ENCODE data around the gene TERT.
"Not testable (repeated sequence)": the region's sequence is repeated elsewhere in the genome, so short reads cannot be mapped to it uniquely, and the experiment has no call there.

TERT gene

GRCh38 chr5:1270933-1271914 is 23.6 kb downstream of the TERT start:
- DNase-seq: no peak
- H3K27ac ChIP-seq (ENCODE audit: insufficient read depth, low read length, poor library complexity, severe bottlenecking): no peak overlapping the region
- H3K27me3 ChIP-seq (replicated peaks; ENCODE audit: control insufficient read depth, insufficient read depth, low read length, poor library complexity, severe bottlenecking): no peaks in the 10 kb centered on the region
- H3K4me1 ChIP-seq (ENCODE audit: control insufficient read depth, insufficient read depth, low read length, poor library complexity, severe bottlenecking): peaks cover 9% of the 10 kb centered on the region
- H3K9me3 ChIP-seq (ENCODE audit: control insufficient read depth, low read length): no peaks in the 10 kb centered on the region
- no peak overlapping the region for H3K4me3 ChIP-seq (ENCODE audit: insufficient read depth, low read depth, low read length, poor library complexity, severe bottlenecking)
- no peaks in the 10 kb centered on the region for H3K36me3 ChIP-seq (ENCODE audit: control insufficient read depth, insufficient read depth, low read length)

DNA sequence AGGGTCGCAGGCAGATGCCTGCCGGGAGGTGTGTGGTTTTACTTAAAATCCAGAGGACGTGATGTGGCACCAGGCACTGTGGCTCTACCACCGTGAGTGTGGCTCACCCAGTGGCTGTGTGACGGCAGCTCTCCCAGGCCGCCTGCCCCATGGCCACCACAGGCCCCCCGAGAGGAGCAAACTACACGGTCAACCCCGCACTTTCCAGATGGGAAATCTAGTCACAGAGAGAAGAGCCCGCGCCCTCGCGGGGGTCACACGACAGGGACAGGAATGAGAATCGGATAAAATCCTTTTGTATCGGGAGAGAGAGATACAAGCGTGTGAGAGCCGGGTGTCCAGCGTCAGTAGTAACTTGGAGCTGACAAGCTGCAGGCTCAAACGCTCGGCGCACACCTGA is 24.4 kb downstream of the TERT start:
- H3K4me3 ChIP-seq (ENCODE audit: insufficient read depth, low read depth, low read length, poor library complexity, severe bottlenecking): no peak overlapping the region
- peaks cover 9% of the 10 kb centered on the region for H3K4me1 ChIP-seq (ENCODE audit: control insufficient read depth, insufficient read depth, low read length, poor library complexity, severe bottlenecking)
- DNase-seq: no peak
- no peak overlapping the region for H3K27ac ChIP-seq (ENCODE audit: insufficient read depth, low read length, poor library complexity, severe bottlenecking)
- no peaks in the 10 kb centered on the region for H3K36me3 ChIP-seq (ENCODE audit: control insufficient read depth, insufficient read depth, low read length)
- H3K27me3 ChIP-seq (replicated peaks; ENCODE audit: control insufficient read depth, insufficient read depth, low read length, poor library complexity, severe bottlenecking): no peaks in the 10 kb centered on the region
- no peaks in the 10 kb centered on the region for H3K9me3 ChIP-seq (ENCODE audit: control insufficient read depth, low read length)

GRCh38 chr5:1268666-1269065 is 26.2 kb downstream of the TERT start:
- H3K9me3 ChIP-seq (ENCODE audit: control insufficient read depth, low read length): no peaks in the 10 kb centered on the region
- H3K36me3 ChIP-seq (ENCODE audit: control insufficient read depth, insufficient read depth, low read length): no peaks in the 10 kb centered on the region
- H3K4me3 ChIP-seq (ENCODE audit: insufficient read depth, low read depth, low read length, poor library complexity, severe bottlenecking): no peak overlapping the region
- no peak overlapping the region for H3K27ac ChIP-seq (ENCODE audit: insufficient read depth, low read length, poor library complexity, severe bottlenecking)
- no peaks in the 10 kb centered on the region for H3K27me3 ChIP-seq (replicated peaks; ENCODE audit: control insufficient read depth, insufficient read depth, low read length, poor library complexity, severe bottlenecking)
- no peak for DNase-seq
- H3K4me1 ChIP-seq (ENCODE audit: control insufficient read depth, insufficient read depth, low read length, poor library complexity, severe bottlenecking): peaks cover 9% of the 10 kb centered on the region

DNA sequence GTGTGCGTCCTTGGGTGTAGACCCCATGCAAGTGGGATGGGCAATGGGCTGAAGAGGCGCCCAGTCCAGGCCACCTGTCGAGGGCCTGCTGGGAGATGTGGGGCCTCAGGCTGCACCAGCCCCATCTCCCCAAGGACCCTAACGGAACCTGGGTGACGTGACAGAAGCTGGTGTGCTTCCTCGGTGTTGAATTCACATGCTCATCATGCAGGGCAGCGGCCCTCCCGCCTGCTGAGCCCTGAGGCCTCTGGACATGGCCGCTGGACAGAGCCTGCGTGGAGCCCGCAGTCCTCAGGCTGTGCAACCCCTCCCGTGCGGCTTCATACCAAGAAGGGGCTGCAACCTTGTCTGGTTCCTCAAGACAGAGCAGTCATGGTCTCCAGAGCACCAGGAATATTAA is 26.8 kb downstream of the TERT start:
- DNase-seq: no peak
- peaks cover 9% of the 10 kb centered on the region for H3K4me1 ChIP-seq (ENCODE audit: control insufficient read depth, insufficient read depth, low read length, poor library complexity, severe bottlenecking)
- no peaks in the 10 kb centered on the region for H3K9me3 ChIP-seq (ENCODE audit: control insufficient read depth, low read length)
- no peaks in the 10 kb centered on the region for H3K36me3 ChIP-seq (ENCODE audit: control insufficient read depth, insufficient read depth, low read length)
- no peak overlapping the region for H3K4me3 ChIP-seq (ENCODE audit: insufficient read depth, low read depth, low read length, poor library complexity, severe bottlenecking)
- H3K27me3 ChIP-seq (replicated peaks; ENCODE audit: control insufficient read depth, insufficient read depth, low read length, poor library complexity, severe bottlenecking): no peaks in the 10 kb centered on the region
- no peak overlapping the region for H3K27ac ChIP-seq (ENCODE audit: insufficient read depth, low read length, poor library complexity, severe bottlenecking)

- H3K27ac ChIP-seq (ENCODE audit: insufficient read depth, low read length, poor library complexity, severe bottlenecking); DNase-seq: not testable (repeated sequence)
Observed at GRCh38 chr5:1267464-1267863, 27.4 kb downstream of the TERT start.

GRCh38 chr5:1266791-1267190 is 28.1 kb downstream of the TERT start:
- Histone ChIP-seq H3K4me3 (ENCODE audit: insufficient read depth, low read depth, low read length, poor library complexity, severe bottlenecking) (no peak overlapping the region), H3K4me1 (ENCODE audit: control insufficient read depth, insufficient read depth, low read length, poor library complexity, severe bottlenecking) (peaks cover 9% of the 10 kb centered on the region), H3K36me3 (ENCODE audit: control insufficient read depth, insufficient read depth, low read length) (no peaks in the 10 kb centered on the region), H3K27ac (ENCODE audit: insufficient read depth, low read length, poor library complexity, severe bottlenecking) (no peak overlapping the region), H3K9me3 (ENCODE audit: control insufficient read depth, low read length) (no peaks in the 10 kb centered on the region), H3K27me3 (replicated peaks; ENCODE audit: control insufficient read depth, insufficient read depth, low read length, poor library complexity, severe bottlenecking) (no peaks in the 10 kb centered on the region)
- DNase-seq: no peak

More at GRCh38 chr5:1267464-1267863, 27.4 kb downstream of the TERT start:
- not testable (repeated sequence) for H3K4me1 ChIP-seq (ENCODE audit: control insufficient read depth, insufficient read depth, low read length, poor library complexity, severe bottlenecking); H3K36me3 ChIP-seq (ENCODE audit: control insufficient read depth, insufficient read depth, low read length); H3K9me3 ChIP-seq (ENCODE audit: control insufficient read depth, low read length); H3K4me3 ChIP-seq (ENCODE audit: insufficient read depth, low read depth, low read length, poor library complexity, severe bottlenecking); H3K27me3 ChIP-seq (replicated peaks; ENCODE audit: control insufficient read depth, insufficient read depth, low read length, poor library complexity, severe bottlenecking)

- Histone ChIP-seq H3K4me3 (ENCODE audit: insufficient read depth, low read depth, low read length, poor library complexity, severe bottlenecking) (no peak overlapping the region), H3K27ac (ENCODE audit: insufficient read depth, low read length, poor library complexity, severe bottlenecking) (no peak overlapping the region), H3K4me1 (ENCODE audit: control insufficient read depth, insufficient read depth, low read length, poor library complexity, severe bottlenecking) (peaks cover 9% of the 10 kb centered on the region), H3K9me3 (ENCODE audit: control insufficient read depth, low read length) (no peaks in the 10 kb centered on the region), H3K27me3 (replicated peaks; ENCODE audit: control insufficient read depth, insufficient read depth, low read length, poor library complexity, severe bottlenecking) (no peaks in the 10 kb centered on the region), H3K36me3 (ENCODE audit: control insufficient read depth, insufficient read depth, low read length) (no peaks in the 10 kb centered on the region)
- DNase-seq: no peak
Observed at GRCh38 chr5:1265461-1266455, 29.1 kb downstream of the TERT start.

- H3K9me3 ChIP-seq (ENCODE audit: control insufficient read depth, low read length): no peaks in the 10 kb centered on the region
- no peak overlapping the region for H3K27ac ChIP-seq (ENCODE audit: insufficient read depth, low read length, poor library complexity, severe bottlenecking)
- peaks cover 9% of the 10 kb centered on the region for H3K4me1 ChIP-seq (ENCODE audit: control insufficient read depth, insufficient read depth, low read length, poor library complexity, severe bottlenecking)
- no peak for DNase-seq
- H3K36me3 ChIP-seq (ENCODE audit: control insufficient read depth, insufficient read depth, low read length): no peaks in the 10 kb centered on the region
- H3K27me3 ChIP-seq (replicated peaks; ENCODE audit: control insufficient read depth, insufficient read depth, low read length, poor library complexity, severe bottlenecking): no peaks in the 10 kb centered on the region
- H3K4me3 ChIP-seq (ENCODE audit: insufficient read depth, low read depth, low read length, poor library complexity, severe bottlenecking): no peak overlapping the region
Observed at GRCh38 chr5:1265026-1265425, 29.8 kb downstream of the TERT start.

GRCh38 chr5:1264211-1264610 is 30.7 kb downstream of the TERT start:
- Histone ChIP-seq H3K9me3 (ENCODE audit: control insufficient read depth, low read length) (no peaks in the 10 kb centered on the region), H3K36me3 (ENCODE audit: control insufficient read depth, insufficient read depth, low read length) (no peaks in the 10 kb centered on the region), H3K4me3 (ENCODE audit: insufficient read depth, low read depth, low read length, poor library complexity, severe bottlenecking) (no peak overlapping the region), H3K27me3 (replicated peaks; ENCODE audit: control insufficient read depth, insufficient read depth, low read length, poor library complexity, severe bottlenecking) (no peaks in the 10 kb centered on the region), H3K4me1 (ENCODE audit: control insufficient read depth, insufficient read depth, low read length, poor library complexity, severe bottlenecking) (peaks cover 9% of the 10 kb centered on the region), H3K27ac (ENCODE audit: insufficient read depth, low read length, poor library complexity, severe bottlenecking) (no peak overlapping the region)
- no peak for DNase-seq

All from effector memory CD4-positive, alpha-beta T cell (primary cell).